Pancreas (tissue), 10 donors: ENCODE results near the gene PAFAH1B1. TPM values are rescaled to one million over a fixed set of nuclear protein-coding genes. Genes with fewer than 3 reads are reported as not detected.

Experiments used
- ATAC-seq, 4 donors: fragments of 200-7000 bp; cut with Tn5 transposase; one replicate each; pipeline versions ENCODE4 v1.8.0 to v1.9.1; 2020; ENCODE audit warnings: mild to moderate bottlenecking in 4 of 4, moderate library complexity in 4 of 4
- DNase-seq, 6 donors: peaks; one replicate each; pipeline ENCODE4 v3.0.0-alpha.2; 2020
- FAIRE-seq: peaks from 2 replicates; lab custom pipeline; 2012; peaks lifted over from hg19 to GRCh38; lab: Jason Lieb, UNC
- H3K27ac ChIP-seq, 4 donors: fragments of 200-600 bp; sonication (generic); 1 replicate in 3 of 4; 2 replicates in 1 of 4; pipeline versions ENCODE4 v1.5.0 to v1.8.0; 2020
- H3K27me3 ChIP-seq, 4 donors: fragments of 200-600 bp; one replicate each; pipeline ENCODE4 v1.8.0; 2021
- H3K36me3 ChIP-seq, 3 donors: fragments of 200-600 bp; sonication (generic) in 1 of 3; one replicate each; pipeline versions ENCODE4 v1.5.0 to v1.8.0; 2020 to 2021
- H3K4me1 ChIP-seq, 3 donors: fragments of 200-600 bp; one replicate each; pipeline ENCODE4 v1.8.0; 2021
- H3K4me3 ChIP-seq, 4 donors: fragments of 200-600 bp; sonication (generic) in 2 of 4; one replicate each; pipeline versions ENCODE4 v1.5.0 to v1.8.0; 2020 to 2021
- H3K9me3 ChIP-seq, 4 donors: fragments of 200-600 bp; one replicate each; pipeline ENCODE4 v1.8.0; 2021
- WGBS, 2 donors: extraction: QIAGEN DNeasy Blood & Tissue Kit; methylation state at CpG; one replicate each; pipeline ENCODE4 v1.1.7; 2013; 5-methylcytosine and 5-hydroxymethylcytosine counted together
- intact Hi-C, 3 donors: fragments of 100-400 bp; cut with DNase I; formaldehyde crosslinking; loops; one replicate each; pipeline versions ENCODE4 v1.11.1 to v1.14.2; 2022
- polyA plus RNA-seq, 2 donors: library from polyadenylated mRNA; stranded (reverse); fragments of 200-250 nt; gene quantifications; one replicate each; pipeline ENCODE4 v1.2.3, GENCODE V29; 2013
- total RNA-seq, 6 donors: library from RNA; stranded (reverse); fragmentation: NEBNext Ultra II Directional in 4 of 6; extraction: Animal tissue kit (Norgen Biotek cat#: 25700) in 4 of 6; gene quantifications; one replicate each; pipeline versions ENCODE4 v1.2.1 to v1.2.4, GENCODE V29; 2021 to 2023
- TF ChIP-seq, protein P1 (sequence below), 4 donors: fragments of 200-600 bp; sonication (generic) in 3 of 4; IDR thresholded peaks; one replicate each; pipeline versions ENCODE4 v1.5.0 to v1.8.0; 2021; ENCODE audit warnings: antibody characterized with exemption in 4 of 4
- donor health status: healthy with polysubstance abuse.
- donor health status: DM: no; HTN: no; CAD: no; lungs with moderate emphysema.
- donor health status: DM: no; HTN: no; CAD: no.
- donor health status: control.
- donor health status: control.
- donor health status: Bipolar disorder and iron deficiency.
- donor health status: DM: yes; HTN: yes; CAD: no.
- donor health status: DM: no; HTN: no; CAD: no.
- donor health status: DM: no; HTN: no; CAD: no.
- donor health status: DM: yes; HTN: yes; CAD: no.

Gene PAFAH1B1
- total and polyA plus RNA-seq, 8 donors, result 17.3 to 66.1 (median 34.9) TPM

DNA sequence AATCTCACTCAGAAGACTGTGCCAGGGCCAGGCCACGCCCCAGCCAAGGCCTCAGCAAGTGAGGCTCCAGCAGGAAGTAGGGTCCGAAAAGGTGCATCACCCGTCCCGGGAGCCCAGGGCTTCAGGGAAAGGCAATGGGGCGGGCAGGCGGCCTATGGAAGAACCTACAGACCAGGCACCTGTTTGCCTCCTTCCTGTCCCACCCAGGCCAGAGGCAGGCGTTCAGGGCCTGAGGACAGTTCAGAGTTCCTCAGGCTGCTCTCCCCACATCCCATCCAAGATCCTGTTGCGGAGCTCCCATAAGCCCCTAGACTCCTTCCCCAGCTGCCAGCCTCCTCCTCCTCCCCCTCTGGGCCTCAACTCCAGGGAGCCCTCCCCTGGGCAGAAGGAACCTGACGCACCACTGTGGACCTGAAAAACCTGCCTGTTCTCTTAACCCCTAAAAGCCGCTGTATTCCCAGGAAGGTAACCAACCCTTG is 115.8 kb downstream of the PAFAH1B1 start:
- H3K9me3 ChIP-seq, result no peaks in the 10 kb centered on the region
- peak; percentile 79 to 92 (median 83) for DNase-seq
- intact Hi-C loops, result no loop called here
- WGBS, 2 donors, result 9 to 13% methylated on average over 10 of the region's 10 CpGs
- TF ChIP-seq, protein P1, sequence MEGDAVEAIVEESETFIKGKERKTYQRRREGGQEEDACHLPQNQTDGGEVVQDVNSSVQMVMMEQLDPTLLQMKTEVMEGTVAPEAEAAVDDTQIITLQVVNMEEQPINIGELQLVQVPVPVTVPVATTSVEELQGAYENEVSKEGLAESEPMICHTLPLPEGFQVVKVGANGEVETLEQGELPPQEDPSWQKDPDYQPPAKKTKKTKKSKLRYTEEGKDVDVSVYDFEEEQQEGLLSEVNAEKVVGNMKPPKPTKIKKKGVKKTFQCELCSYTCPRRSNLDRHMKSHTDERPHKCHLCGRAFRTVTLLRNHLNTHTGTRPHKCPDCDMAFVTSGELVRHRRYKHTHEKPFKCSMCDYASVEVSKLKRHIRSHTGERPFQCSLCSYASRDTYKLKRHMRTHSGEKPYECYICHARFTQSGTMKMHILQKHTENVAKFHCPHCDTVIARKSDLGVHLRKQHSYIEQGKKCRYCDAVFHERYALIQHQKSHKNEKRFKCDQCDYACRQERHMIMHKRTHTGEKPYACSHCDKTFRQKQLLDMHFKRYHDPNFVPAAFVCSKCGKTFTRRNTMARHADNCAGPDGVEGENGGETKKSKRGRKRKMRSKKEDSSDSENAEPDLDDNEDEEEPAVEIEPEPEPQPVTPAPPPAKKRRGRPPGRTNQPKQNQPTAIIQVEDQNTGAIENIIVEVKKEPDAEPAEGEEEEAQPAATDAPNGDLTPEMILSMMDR (IDR thresholded peaks at IDR 0.05), result no peak
- H3K27ac ChIP-seq, result peak overlapping the region; percentile 35 to 87 (median 80)
- peaks cover 17 to 34% (median 23%) of the 10 kb centered on the region in 3 donors for H3K4me1 ChIP-seq
- ATAC-seq, result peak; percentile 45 to 66 (median 60)
- no peaks in the 10 kb centered on the region for H3K27me3 ChIP-seq
- FAIRE-seq, result no peak
- H3K4me3 ChIP-seq, result peak overlapping the region in 2 of 4 donors; percentile 84 to 94
- H3K36me3 ChIP-seq, result peaks cover 0 to 1% (median 0%) of the 10 kb centered on the region in 3 donors

DNA sequence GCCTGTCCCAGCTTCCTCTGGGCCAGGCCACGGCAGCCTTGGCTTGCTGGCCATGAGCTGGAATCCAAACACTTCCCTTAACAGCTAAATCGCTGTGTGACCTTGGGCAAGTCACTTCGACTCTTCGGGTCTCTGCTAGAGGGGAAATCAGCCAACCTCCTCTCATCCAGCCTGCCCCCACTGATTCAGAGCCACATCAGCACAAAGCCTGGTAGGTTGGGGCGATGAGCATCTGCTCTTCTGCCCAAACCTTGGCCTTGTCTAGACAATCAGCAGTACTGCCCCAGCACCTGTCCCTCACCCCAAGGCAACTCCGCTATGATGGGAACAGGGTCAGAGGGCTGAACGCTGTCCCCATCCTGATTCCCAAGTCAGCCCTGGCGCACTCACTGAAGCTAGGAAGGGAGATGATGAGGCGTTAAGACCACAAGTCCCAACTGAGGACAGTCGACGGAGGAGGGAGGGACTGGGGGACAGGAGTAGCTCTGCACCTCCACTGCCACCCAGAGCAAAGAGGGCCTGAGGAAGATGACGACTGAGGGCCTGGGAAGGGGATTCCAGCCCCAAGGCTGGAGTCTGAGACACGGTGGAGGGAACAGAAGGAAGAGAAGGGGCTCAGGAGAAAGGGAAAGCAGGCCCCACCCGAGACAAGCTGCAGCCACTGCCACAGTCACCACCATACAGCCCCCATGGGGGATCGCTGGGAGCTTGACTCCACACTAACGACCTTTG is 116.8 kb downstream of the PAFAH1B1 start:
- FAIRE-seq (no peak), ATAC-seq (no peak), DNase-seq (peak in 3 of 6 donors; percentile 44 to 50 (median 47))
- H3K9me3 ChIP-seq, result no peaks in the 10 kb centered on the region
- no peaks in the 10 kb centered on the region for H3K27me3 ChIP-seq
- peak overlapping the region; percentile 72 to 99 (median 89) for H3K4me3 ChIP-seq
- 12 to 14% methylated on average over 16 of the region's 16 CpGs for WGBS, 2 donors
- TF ChIP-seq, protein P1 (IDR thresholded peaks at IDR 0.05), result no peak
- H3K4me1 ChIP-seq, result peaks cover 17 to 34% (median 23%) of the 10 kb centered on the region in 3 donors
- intact Hi-C loops, result no loop called here
- H3K36me3 ChIP-seq, result no peaks in the 10 kb centered on the region
- H3K27ac ChIP-seq, result peak overlapping the region; percentile 74 to 92 (median 86)

DNA sequence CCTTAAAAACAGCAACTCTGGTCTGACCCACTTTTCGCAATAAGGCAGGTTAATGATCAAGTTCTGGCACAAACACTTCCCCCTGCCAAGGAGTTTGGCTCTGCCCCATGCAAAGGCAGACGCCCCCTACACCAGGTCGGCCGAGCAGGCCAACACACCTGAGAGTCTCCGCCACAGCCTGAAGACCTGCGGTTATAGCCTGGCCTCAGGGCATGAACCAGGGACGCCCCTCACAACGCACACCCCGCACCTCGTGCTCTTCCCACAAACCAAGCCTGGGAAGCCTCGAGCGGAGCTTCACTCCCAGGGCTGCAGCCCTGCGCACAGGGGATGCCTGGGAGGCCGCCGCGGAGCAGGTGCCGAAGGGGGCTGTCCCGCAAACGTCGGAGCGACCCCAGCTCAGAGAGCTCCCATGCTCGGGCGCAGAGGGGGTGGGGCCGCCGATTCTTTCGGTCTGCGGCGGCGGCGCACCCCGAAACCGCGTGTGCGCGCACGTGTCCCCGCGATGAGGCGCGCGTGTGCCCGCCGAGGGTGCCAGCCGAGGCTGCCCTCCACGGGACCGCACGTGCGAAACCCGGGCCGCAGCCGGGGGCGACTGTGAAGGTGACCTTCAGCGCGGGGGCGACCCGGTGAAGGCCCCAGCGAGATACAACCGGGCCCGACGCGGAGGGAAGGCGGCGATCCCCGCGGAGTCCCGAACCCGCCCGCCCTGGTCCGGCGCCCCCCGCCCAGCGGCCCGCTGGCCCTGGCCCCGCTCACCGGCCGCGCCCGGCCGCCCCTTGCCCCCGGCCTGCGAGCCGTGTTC is 117.6 kb downstream of the PAFAH1B1 start:
- 0 to 1% methylated on average over 38 to 82 of the region's 82 CpGs for WGBS, 2 donors
- peaks cover 17 to 34% (median 23%) of the 10 kb centered on the region in 3 donors for H3K4me1 ChIP-seq
- H3K27me3 ChIP-seq, result no peaks in the 10 kb centered on the region
- intact Hi-C loops, result no loop called here
- ATAC-seq, result peak; percentile 6 to 36 (median 11)
- TF ChIP-seq, protein P1 (IDR thresholded peaks at IDR 0.05), result no peak
- H3K27ac ChIP-seq, result peak overlapping the region; percentile 74 to 92 (median 86)
- H3K9me3 ChIP-seq, result no peaks in the 10 kb centered on the region
- H3K36me3 ChIP-seq, result no peaks in the 10 kb centered on the region
- peak in 5 of 6 donors; percentile 54 to 84 (median 75) for DNase-seq
- H3K4me3 ChIP-seq, result peak overlapping the region; percentile 72 to 99 (median 89)
- FAIRE-seq, result no peak

DNA sequence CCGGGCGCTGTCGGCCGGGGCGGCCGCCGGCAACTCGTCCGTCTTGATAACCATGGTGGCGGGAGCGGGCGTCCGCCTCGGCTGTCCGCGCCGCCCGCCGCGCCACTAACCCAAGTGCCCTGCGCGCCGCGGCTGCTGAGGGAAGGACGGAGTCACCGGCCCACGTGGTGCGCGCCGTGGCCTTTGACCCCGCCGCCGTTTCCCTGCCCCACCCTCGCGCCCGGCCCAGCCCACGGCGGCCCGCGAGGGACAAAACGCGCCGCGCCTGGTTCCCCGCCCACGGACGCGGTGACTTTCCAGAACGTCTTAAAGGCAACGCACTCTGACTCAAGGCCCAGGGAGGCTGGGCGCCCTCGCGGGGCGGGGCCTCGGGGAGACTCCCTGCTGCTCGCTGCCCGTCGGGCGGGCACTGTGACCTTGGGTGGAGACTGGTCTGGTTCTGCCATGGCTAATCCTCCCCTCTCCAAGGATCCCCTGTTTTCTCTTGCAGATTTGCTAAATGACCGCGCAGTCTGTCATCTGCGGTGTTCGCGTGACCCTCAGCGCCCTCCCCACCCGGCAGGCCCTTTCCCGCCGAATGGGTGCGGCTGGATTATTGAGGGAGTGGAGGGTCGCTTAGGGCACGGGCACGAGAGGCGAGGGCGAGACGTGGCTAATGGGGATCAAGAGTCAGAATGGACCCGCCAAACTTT is 118.3 kb downstream of the PAFAH1B1 start, which contains the start of gene CLUH:
TSS of gene CLUH (minus strand) at position 157 of the 692 bp plus-strand sequence. CDS start at position 54, 103 bp downstream.
- WGBS, 2 donors, result 1% methylated on average over 34 to 76 of the region's 76 CpGs
- peaks cover 17 to 34% (median 20%) of the 10 kb centered on the region in 3 donors for H3K4me1 ChIP-seq

More for the DNA sequence above, 118.3 kb downstream of the PAFAH1B1 start, which contains the start of gene CLUH:
- H3K27ac ChIP-seq, result peak within 1 kb of the TSS; percentile 74 to 92 (median 86)
- H3K36me3 ChIP-seq, result no peaks in the 10 kb centered on the region
- DNase-seq (peak; percentile 95 to 98 (median 98)), ATAC-seq (peak; percentile 77 to 89 (median 83)), FAIRE-seq (no peak)
- H3K27me3 ChIP-seq, result no peaks in the 10 kb centered on the region
- H3K4me3 ChIP-seq, result peak within 1 kb of the TSS; percentile 72 to 99 (median 89)
- intact Hi-C loops, result no loop called here
- no peaks in the 10 kb centered on the region for H3K9me3 ChIP-seq
- TF ChIP-seq, protein P1 (IDR thresholded peaks at IDR 0.05), result no peak
